GM19240 (cell line): ENCODE data around the gene KCNMB4.
A peak's percentile ranks its signal among the peaks of the same experiment; 100 is the strongest.

Experiments
- DNase-seq: peaks from one replicate; pipeline ENCODE4 v3.0.0; 2011; ENCODE audit warnings: low spot score; ENCODE audit not compliant: insufficient read length

Gene KCNMB4

GRCh38 chr12:70365648-70366518 is at the start of gene KCNMB4:
KCNMB4 (plus strand) TSS chr12:70366290; CDS start chr12:70366735, 445 bp downstream.
- DNase-seq = peak; percentile 56

- no peak for DNase-seq
Observed at GRCh38 chr12:70317781-70318180, 48.3 kb upstream of the KCNMB4 start.

- no peak for DNase-seq
Observed at GRCh38 chr12:70319605-70320004, 46.5 kb upstream of the KCNMB4 start.

GRCh38 chr12:70321191-70321590 is 44.9 kb upstream of the KCNMB4 start:
- DNase-seq = no peak

GRCh38 chr12:70327541-70327940 is 38.5 kb upstream of the KCNMB4 start:
- no peak for DNase-seq

GRCh38 chr12:70329728-70330127 is 36.4 kb upstream of the KCNMB4 start:
- DNase-seq = no peak

GRCh38 chr12:70330158-70330557 is 35.9 kb upstream of the KCNMB4 start:
- no peak for DNase-seq

- DNase-seq = no peak
Observed at GRCh38 chr12:70332236-70332635, 33.9 kb upstream of the KCNMB4 start.

GRCh38 chr12:70334742-70335141 is 31.3 kb upstream of the KCNMB4 start:
- no peak for DNase-seq

- no peak for DNase-seq
Observed at GRCh38 chr12:70338531-70338930, 27.6 kb upstream of the KCNMB4 start.

GRCh38 chr12:70351076-70351475 is 15.0 kb upstream of the KCNMB4 start:
- no peak for DNase-seq

- DNase-seq = no peak
Observed at GRCh38 chr12:70353780-70354660, 12.1 kb upstream of the KCNMB4 start.

GRCh38 chr12:70354787-70355186 is 11.3 kb upstream of the KCNMB4 start:
- DNase-seq = no peak

- no peak for DNase-seq
Observed at GRCh38 chr12:70355972-70356371, 10.1 kb upstream of the KCNMB4 start.

- no peak for DNase-seq
Observed at GRCh38 chr12:70359458-70360197, 6.5 kb upstream of the KCNMB4 start.

- no peak for DNase-seq
Observed at GRCh38 chr12:70360218-70360617, 5.9 kb upstream of the KCNMB4 start.

GRCh38 chr12:70364695-70365397 is 1.2 kb upstream of the KCNMB4 start:
- DNase-seq = no peak

- no peak for DNase-seq
Observed at GRCh38 chr12:70365398-70365647, 767 bp upstream of the KCNMB4 start.

- DNase-seq = no peak
Observed at GRCh38 chr12:70366581-70367257, 629 bp downstream of the KCNMB4 start.

- no peak for DNase-seq
Observed at GRCh38 chr12:70367258-70368141, 1.4 kb downstream of the KCNMB4 start.
